Measurements from ENCODE around the gene MAB21L4.

The MAB21L4 gene

GRCh38 chr2:240921311-240921994 is 25.5 kb upstream of the MAB21L4 start:
- H3K4me3 ChIP-seq (IDR thresholded peaks at IDR 0.05; ENCODE audit: insufficient read depth, low read depth, low read length): no peak overlapping the region
- peaks cover 14% of the 10 kb centered on the region; the same call in 1 of the 2 replicates for H3K27me3 ChIP-seq (ENCODE audit: insufficient read depth, low read depth)
- H3K9ac ChIP-seq: no peak overlapping the region

GRCh38 chr2:240920783-240921231 is 24.9 kb upstream of the MAB21L4 start:
- H3K79me2 ChIP-seq (ENCODE audit: insufficient read depth, low read depth): no peaks in the 10 kb centered on the region

More at GRCh38 chr2:240921311-240921994, 25.5 kb upstream of the MAB21L4 start:
- no peaks in the 10 kb centered on the region for H3K79me2 ChIP-seq (ENCODE audit: insufficient read depth, low read depth)
- H3K4me2 ChIP-seq: no peak overlapping the region
- no peak for TF ChIP-seq CTCF (conservative IDR thresholded peaks at IDR 0.05; ENCODE audit: low read depth, low read length)
- no peaks in the 10 kb centered on the region for H4K20me1 ChIP-seq (ENCODE audit: insufficient read depth)
- H3K4me1 ChIP-seq (ENCODE audit: low read depth, poor library complexity, severe bottlenecking): no peaks in the 10 kb centered on the region
- no peaks in the 10 kb centered on the region for H3K36me3 ChIP-seq (ENCODE audit: insufficient read depth)
- no peak overlapping the region for H2AFZ ChIP-seq (ENCODE audit: low read depth)
- no peak overlapping the region for H3K27ac ChIP-seq

GRCh38 chr2:240919786-240920782 is 24.1 kb upstream of the MAB21L4 start:
- H3K4me2 ChIP-seq: no peak overlapping the region
- no peaks in the 10 kb centered on the region for H4K20me1 ChIP-seq (ENCODE audit: insufficient read depth)
- H3K4me3 ChIP-seq (IDR thresholded peaks at IDR 0.05; ENCODE audit: insufficient read depth, low read depth, low read length): no peak overlapping the region
- no peak for TF ChIP-seq CTCF (conservative IDR thresholded peaks at IDR 0.05; ENCODE audit: low read depth, low read length)
- H3K27me3 ChIP-seq (ENCODE audit: insufficient read depth, low read depth): peaks cover 21% of the 10 kb centered on the region; the same call in 1 of the 2 replicates
- H2AFZ ChIP-seq (ENCODE audit: low read depth): no peak overlapping the region
- H3K79me2 ChIP-seq (ENCODE audit: insufficient read depth, low read depth): no peaks in the 10 kb centered on the region
- no peaks in the 10 kb centered on the region for H3K36me3 ChIP-seq (ENCODE audit: insufficient read depth)
- H3K4me1 ChIP-seq (ENCODE audit: low read depth, poor library complexity, severe bottlenecking): no peaks in the 10 kb centered on the region
- H3K9ac ChIP-seq: no peak overlapping the region
- H3K27ac ChIP-seq: no peak overlapping the region

More at GRCh38 chr2:240920783-240921231, 24.9 kb upstream of the MAB21L4 start:
- no peak overlapping the region for H3K9ac ChIP-seq
- H3K4me2 ChIP-seq: no peak overlapping the region
- H3K27me3 ChIP-seq (ENCODE audit: insufficient read depth, low read depth): peaks cover 15% of the 10 kb centered on the region; the same call in 1 of the 2 replicates
- no peak overlapping the region for H2AFZ ChIP-seq (ENCODE audit: low read depth)
- no peaks in the 10 kb centered on the region for H3K36me3 ChIP-seq (ENCODE audit: insufficient read depth)
- no peaks in the 10 kb centered on the region for H3K4me1 ChIP-seq (ENCODE audit: low read depth, poor library complexity, severe bottlenecking)
- no peaks in the 10 kb centered on the region for H4K20me1 ChIP-seq (ENCODE audit: insufficient read depth)
- no peak for TF ChIP-seq CTCF (conservative IDR thresholded peaks at IDR 0.05; ENCODE audit: low read depth, low read length)
- H3K4me3 ChIP-seq (IDR thresholded peaks at IDR 0.05; ENCODE audit: insufficient read depth, low read depth, low read length): no peak overlapping the region
- no peak overlapping the region for H3K27ac ChIP-seq

- no peak overlapping the region for H2AFZ ChIP-seq (ENCODE audit: low read depth)
- H3K4me2 ChIP-seq: no peak overlapping the region
- H3K79me2 ChIP-seq (ENCODE audit: insufficient read depth, low read depth): no peaks in the 10 kb centered on the region
- peaks cover 22% of the 10 kb centered on the region; the same call in 1 of the 2 replicates for H3K27me3 ChIP-seq (ENCODE audit: insufficient read depth, low read depth)
- no peaks in the 10 kb centered on the region for H3K36me3 ChIP-seq (ENCODE audit: insufficient read depth)
- no peaks in the 10 kb centered on the region for H4K20me1 ChIP-seq (ENCODE audit: insufficient read depth)
- H3K27ac ChIP-seq: no peak overlapping the region
- TF ChIP-seq CTCF (conservative IDR thresholded peaks at IDR 0.05; ENCODE audit: low read depth, low read length): no peak
- no peak overlapping the region for H3K9ac ChIP-seq
- no peaks in the 10 kb centered on the region for H3K4me1 ChIP-seq (ENCODE audit: low read depth, poor library complexity, severe bottlenecking)
- no peak overlapping the region for H3K4me3 ChIP-seq (IDR thresholded peaks at IDR 0.05; ENCODE audit: insufficient read depth, low read depth, low read length)
Observed at GRCh38 chr2:240919161-240919781, 23.3 kb upstream of the MAB21L4 start.

Data from KMS-11 (cell line).